ENCODE data around the gene ZNF628.

ZNF628 gene

DNA sequence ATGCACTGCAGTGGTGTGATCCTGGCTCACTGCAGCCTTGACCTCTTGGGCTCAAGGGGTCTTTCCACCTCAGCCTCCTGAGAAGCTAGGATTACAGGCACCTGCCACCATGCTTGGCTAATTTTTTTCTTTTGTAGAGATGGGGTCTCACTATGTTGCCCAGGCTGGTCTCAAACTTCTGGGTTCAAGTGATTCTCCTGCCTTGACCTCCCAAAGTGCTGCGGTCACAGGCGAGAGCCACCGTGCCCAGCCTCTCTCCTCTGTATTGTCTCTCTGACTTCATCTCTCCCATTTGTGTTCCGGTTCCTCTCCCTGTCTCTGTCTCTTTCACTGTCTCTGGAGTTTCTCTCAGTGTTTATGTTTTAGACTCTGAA lies 10.2 kb upstream of the ZNF628 start:
- DNase-seq = no peak

DNA sequence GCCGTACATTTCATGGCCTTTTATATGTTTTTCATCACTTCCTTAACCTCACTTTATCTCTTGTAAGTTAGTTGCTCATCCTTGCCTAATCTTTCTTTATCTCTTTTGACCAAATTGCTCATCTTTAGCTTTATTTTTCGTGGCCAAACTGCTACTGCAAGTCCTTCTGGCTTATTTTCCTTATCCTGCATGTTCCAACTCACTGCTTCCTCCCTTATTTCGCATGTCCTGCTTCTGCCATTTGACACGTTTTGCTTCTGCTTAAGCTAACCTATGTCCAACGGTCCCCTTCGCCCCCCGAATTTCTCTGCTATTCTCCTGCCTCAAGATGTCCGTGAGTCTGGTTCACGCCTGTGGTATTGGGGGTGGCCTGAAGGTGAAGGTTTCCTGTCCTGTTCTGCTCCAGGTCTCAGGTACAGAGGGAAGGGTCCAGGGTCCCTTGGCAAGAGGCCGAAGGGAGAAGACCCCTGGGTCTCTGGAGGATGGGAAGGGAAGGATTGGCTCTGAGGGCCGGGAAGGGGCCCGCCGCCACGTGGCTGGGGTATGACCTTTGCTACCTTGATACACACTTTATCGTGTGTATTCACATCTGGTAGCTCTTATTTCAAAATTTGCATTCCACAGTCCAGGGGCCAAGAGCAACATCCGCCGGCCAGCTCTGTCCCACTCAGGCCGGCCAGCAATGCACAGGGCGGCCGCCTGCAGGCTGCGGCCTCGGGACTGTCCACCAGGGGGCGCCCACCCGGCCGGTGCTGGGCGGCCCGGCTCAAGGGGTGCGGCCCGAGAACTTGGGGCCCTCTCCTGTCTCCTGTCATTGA lies 9.0 kb upstream of the ZNF628 start:
- DNase-seq = no peak

DNA sequence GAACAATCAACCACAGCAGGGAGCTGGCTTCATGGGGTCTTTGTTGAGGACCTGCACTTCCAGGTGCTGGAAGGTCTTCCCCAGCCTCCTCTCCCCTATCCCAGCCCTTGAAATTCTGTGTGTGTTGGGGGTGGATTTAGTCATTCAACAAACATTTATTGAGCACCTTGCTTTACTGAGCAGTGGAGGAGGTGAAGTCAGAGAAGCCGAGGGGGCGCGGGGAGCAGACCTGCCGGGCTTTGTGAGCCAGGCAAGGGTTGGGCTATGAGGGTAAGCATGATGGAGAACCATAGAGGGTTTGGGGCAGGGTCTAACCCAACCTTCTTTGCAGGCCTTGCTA lies 8.4 kb upstream of the ZNF628 start:
- DNase-seq = no peak

DNA sequence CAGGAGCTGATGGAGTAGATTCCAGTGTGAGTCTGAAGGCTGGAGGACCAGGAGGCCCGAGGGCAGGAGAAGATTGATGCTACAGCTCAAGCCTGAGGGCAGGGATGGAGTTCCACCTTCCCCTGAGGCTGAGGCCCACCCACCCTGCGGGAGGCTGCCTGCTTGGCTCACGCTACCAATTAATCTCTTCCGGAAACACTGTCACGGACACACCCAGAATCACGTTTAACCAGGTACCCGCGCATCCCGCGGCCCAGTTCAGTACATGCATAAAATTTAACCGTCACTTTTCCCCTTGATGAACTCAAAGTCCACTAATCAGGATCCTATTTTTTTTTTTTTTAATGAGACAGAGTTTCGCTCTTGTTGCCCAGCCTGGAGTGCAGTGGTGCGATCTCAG lies 5.2 kb upstream of the ZNF628 start:
- no peak for DNase-seq

DNA sequence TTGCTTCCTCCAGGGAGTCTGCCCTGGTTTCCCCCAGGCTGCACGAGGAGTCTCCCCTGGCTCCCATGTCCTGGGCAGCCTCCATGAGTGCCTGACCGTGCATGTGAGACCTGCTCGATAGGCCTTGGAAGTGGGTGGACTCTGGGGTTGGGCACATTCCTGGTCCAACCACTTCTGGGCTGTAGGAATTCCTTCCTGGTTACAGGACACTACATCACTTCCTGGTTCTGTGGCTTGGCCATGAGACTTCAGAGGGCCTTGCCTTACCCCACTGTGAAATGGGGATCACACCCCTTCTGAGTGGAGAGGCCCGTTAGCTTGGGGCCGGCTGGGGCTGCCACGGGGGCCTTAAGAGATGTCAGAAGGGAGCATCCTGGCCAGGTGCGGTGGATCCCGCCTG lies 4.0 kb upstream of the ZNF628 start:
- no peak for DNase-seq

DNA sequence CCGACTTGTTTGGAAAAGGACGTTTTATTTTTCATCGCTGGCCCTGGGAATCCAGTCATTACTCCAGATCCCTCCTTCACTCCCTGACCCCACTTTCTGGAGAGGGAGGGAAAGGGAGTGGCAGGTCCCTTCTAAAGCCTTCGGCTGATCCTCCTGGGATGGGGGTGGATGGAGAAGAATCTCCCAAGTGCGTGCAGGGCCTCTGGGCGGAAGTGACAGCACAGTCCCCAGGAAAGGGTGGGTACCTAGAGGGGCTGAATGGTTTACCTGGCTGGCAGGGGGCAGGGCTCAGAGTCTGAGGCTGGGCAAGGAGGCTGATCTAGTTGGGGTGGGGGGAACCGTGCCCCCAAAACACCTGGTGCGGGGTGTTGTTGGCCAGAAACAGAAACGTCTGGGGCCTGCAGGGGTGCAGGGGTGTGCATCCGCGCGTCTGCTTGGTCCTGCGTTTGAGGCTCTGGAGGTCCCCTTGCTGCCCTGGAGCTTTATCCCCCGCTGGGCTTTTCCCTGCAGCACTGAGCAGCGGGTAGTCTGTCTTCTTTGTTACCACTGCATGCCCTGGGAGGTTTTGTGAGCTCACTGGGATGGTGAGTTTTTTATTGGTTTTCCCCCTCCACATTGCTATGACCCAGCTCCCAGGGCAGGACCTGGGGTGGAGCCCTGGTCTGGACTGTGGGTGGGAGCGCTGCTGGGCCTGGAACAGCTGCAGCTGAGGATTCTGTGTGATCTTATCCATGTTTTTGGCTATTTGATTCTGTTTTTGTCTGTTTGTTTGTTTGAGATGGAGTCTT lies 3.0 kb upstream of the ZNF628 start:
- DNase-seq = no peak

DNA sequence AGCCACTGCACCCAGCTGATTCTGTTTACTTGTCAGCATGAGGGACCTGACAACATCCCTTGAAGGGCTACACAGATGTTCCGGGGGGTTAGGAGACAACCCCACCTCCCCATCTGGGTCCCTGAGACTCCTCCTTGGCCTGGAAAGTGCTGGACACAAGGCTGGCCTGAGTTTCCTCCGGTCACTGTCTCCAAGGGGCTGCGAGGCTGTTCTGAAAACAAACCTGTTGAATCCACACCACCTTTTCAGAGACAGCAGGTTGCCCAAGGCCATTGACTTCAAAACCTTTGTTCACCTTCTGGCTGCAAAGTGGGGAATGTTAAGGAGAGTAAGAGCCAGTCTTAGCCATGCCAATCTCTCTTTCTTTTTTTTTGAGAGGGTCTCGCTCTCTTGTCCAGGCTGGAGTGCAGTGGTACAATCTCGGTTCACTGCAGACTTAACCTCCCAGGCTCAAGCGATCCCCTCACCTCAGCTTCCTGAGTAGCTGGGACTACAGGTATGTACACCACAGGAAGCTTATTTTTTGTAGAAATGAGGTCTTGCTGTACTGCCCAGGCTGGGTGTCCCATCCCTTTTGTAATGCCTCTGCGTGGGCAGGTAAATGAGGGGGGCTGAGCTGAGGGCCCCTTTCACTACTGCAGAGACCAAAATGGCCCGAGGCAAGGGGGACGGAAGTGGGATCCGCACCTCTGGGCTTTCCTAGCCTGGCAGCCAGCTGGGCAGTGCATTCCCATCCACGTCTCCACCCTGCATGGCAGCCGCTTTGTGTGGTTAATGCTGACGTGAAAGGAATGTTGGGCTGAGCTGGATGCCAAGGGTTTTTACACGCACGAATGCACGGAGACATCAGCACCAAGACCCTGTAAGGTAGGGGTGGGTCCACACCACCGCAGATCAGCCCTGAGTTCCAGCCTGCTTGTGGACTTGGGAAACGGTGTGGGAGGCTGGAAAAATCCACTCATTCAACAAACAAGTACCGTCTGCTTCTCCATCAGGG lies 1.9 kb upstream of the ZNF628 start:
- DNase-seq = no peak

DNA sequence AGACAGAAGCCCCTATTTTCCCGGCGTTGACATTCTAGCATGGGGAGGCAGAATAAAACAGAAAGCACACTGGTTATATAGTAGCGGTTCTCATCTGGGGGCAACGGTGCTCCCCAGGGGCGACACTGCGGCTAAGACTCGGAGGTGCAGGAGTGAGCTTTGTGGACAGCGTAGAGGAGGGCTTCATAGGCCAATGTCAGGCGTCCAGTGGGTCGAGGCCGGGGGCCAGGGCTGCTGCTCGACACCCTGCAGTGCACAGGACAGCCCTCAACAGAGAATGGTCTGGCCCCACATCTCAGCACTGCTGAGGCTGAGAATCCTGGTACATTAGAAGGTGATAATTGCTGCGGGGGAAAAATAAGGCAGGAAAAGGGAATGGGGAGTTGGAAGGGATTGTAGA lies 1.5 kb downstream of the ZNF628 start:
- DNase-seq = no peak

DNA sequence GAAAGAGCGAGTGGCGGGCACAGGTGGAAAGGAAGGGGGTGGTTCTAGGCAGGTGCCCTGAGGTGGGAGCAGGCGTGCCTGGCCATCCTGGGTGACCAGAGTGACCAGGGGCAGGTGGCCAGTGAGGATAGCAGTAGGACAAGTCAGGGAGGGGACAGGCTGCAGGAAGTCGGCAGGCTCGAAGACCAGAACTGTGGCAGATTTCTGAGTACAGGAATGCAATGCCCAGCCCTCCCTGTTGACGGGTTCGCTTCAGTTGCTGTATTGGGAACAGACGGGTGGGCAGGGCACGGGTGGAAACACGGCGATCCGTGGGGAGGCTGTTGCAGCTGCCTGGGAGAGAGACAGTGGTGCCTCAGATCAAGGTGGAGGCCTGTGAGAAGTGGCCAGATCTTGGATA lies 1.9 kb downstream of the ZNF628 start:
- no peak for DNase-seq

DNA sequence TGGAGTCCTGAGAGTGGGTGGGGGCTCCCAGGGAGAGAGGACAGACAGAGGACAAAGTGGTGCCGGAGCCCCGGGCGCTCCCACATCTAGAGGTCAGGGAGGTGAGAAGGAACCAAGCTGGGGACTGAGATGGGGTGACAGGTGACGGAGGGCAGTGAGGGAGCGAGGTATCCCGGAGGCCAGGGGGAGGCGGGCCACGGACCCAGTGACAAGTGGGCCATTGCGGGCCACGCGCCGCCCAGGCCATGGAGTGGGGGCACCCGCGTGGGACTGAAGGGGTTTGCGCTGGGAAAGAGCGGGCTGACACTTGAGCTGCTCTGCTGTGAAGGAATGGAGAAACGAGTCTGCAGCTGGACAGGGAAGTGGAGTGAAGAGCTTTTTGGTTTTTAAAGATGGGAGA lies 2.6 kb downstream of the ZNF628 start:
- no peak for DNase-seq

DNA sequence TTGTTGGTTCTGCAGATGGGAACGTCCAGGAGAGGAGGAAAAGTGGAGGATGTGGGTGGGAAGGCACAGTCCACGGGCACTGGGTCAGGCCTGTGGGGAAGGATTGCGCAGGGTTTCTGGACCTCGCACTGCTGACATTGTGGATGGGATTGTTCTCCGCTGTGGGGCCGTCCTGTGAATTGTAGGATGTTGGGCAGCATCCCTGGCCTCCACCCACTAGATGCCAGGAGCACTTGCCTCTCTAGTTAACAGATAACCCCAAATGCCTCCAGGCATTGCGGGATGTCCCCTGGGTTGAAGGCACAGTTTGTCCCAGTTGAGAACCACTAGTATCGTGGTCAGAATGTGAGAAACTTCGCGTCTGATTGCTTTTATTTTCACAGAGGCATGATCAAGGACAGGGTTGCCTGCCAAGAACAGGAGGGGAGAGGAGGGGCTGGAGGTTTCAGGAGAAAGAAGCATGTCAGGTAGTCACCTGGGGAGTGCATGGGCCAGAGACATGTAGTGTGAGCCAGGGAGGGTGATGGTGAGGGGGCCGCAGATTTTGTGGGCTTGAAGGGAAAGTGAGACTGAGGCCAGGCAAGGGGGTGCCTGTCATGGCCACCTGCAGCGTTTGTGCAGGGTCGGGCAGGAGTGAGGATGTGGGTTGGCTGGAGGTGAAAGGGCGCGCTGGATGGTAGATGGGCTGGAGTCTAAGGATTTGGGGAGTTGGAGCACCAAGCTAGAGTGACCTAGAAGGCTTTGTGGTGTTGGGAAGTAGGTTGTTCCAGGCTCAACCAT lies 3.2 kb downstream of the ZNF628 start:
- no peak for DNase-seq

DNA sequence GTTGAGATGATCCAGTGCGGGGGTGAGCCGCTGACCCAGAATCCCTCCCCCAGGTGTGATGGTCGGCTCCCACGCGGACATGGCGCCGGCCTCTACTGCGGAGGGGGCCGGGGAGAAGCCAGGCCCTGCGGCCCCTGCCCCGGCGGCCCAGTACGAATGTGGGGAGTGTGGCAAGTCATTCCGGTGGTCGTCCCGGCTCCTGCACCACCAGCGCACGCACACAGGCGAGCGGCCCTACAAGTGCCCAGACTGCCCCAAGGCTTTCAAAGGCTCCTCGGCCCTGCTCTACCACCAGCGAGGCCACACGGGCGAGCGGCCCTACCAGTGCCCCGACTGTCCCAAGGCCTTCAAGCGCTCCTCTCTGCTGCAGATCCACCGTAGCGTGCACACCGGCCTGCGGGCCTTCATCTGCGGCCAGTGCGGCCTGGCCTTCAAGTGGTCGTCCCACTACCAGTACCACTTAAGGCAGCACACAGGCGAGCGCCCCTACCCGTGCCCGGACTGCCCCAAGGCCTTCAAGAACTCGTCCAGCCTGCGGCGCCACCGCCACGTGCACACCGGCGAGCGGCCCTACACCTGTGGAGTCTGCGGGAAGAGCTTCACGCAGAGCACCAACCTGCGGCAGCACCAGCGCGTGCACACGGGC lies 4.9 kb downstream of the ZNF628 start:
- no peak for DNase-seq

DNA sequence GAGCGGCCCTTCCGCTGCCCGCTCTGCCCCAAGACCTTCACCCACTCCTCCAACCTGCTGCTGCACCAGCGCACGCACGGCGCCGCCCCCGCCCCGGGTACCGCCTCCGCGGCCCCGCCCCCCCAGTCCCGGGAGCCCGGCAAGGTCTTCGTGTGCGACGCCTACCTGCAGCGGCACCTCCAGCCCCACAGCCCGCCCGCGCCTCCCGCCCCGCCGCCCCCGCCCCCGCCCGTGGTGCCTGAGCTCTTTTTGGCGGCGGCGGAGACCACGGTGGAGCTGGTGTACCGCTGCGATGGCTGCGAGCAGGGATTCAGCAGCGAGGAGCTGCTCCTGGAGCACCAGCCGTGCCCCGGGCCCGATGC lies 5.4 kb downstream of the ZNF628 start:
- DNase-seq = no peak

DNA sequence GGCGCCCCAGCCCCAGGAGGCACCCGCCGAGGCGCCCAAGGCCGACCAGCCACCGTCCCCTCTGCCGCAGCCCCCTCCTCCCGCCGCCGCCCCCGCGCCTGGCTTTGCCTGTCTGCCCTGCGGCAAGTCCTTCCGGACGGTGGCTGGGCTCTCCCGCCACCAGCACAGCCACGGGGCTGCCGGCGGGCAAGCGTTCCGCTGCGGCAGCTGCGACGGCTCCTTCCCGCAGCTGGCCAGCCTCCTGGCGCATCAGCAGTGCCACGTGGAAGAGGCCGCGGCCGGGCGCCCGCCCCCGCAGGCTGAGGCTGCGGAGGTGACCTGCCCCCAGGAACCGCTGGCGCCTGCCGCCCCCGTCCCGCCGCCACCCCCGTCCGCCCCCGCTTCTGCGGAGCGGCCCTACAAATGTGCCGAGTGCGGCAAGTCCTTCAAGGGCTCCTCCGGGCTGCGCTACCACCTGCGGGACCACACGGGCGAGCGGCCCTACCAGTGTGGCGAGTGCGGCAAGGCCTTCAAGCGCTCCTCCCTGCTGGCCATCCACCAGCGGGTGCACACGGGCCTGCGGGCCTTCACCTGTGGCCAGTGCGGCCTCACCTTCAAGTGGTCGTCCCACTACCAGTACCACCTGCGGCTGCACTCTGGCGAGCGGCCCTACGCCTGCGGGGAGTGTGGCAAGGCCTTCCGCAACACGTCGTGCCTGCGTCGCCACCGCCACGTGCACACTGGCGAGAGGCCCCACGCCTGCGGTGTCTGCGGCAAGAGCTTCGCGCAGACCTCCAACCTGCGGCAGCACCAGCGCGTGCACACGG lies 5.9 kb downstream of the ZNF628 start:
- DNase-seq = no peak

DNA sequence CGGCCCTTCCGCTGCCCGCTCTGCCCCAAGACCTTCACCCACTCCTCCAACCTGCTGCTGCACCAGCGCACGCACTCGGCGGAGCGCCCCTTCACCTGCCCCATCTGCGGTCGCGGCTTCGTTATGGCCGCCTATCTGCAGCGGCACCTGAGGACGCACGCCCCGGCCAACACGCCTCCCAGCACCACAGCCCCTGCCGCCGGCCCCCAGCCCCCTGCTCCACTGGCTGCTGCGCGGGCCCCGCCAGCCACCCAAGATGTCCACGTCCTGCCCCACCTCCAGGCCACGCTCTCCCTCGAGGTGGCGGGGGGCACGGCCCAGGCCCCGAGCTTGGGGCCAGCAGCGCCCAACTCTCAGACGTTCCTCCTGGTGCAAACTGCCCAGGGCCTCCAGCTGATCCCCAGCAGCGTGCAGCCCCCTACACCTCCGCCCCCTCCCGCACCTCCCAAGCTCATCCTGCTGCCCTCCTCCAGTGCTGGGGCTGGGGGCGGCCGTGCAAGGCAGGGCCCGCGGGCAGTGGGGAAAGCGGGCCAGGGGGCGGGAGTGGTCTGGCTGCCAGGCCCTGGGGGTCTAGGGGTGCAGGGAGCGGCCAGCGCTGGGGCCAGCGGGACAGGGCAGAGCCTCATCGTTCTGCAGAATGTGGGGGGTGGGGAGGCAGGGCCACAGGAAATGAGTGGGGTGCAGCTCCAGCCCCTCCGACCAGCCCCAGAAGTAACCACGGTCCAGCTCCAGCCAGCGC lies 6.7 kb downstream of the ZNF628 start:
- DNase-seq = no peak

DNA sequence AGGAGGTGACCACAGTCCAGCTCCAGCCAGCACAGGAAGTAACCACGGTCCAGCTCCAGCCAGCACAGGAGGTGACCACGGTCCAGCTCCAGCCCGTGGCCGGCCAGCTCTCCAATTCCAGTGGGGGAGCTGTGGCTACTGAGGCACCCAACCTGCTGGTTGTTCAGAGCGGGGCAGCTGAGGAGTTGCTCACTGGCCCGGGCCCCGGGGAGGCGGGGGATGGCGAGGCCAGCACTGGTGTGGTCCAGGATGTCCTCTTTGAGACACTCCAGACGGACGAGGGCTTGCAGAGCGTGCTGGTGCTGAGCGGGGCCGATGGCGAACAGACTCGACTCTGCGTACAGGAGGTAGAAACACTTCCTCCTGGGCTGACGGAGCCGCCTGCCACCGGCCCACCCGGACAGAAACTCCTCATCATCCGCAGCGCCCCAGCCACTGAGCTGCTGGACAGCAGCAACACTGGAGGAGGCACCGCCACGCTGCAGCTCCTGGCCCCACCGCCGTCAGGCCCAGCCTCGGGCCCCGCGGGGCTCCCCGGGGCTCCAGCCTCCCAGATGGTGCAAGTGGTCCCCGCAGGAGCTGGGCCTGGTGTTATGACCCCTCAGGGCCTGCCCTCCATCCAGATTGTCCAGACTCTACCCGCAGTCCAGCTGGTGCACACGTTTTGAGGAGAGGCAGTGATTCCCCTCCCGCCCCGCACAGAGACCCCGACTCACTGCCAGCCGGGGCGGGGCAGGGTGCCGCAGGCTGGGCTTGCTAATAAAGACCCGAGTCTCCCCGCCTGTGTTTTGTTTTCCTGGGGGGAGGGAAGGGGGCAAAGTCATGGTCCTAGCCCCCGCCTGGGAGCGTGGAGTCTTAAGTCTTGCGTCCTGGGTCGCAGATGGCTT lies 7.5 kb downstream of the ZNF628 start:
- no peak for DNase-seq

DNA sequence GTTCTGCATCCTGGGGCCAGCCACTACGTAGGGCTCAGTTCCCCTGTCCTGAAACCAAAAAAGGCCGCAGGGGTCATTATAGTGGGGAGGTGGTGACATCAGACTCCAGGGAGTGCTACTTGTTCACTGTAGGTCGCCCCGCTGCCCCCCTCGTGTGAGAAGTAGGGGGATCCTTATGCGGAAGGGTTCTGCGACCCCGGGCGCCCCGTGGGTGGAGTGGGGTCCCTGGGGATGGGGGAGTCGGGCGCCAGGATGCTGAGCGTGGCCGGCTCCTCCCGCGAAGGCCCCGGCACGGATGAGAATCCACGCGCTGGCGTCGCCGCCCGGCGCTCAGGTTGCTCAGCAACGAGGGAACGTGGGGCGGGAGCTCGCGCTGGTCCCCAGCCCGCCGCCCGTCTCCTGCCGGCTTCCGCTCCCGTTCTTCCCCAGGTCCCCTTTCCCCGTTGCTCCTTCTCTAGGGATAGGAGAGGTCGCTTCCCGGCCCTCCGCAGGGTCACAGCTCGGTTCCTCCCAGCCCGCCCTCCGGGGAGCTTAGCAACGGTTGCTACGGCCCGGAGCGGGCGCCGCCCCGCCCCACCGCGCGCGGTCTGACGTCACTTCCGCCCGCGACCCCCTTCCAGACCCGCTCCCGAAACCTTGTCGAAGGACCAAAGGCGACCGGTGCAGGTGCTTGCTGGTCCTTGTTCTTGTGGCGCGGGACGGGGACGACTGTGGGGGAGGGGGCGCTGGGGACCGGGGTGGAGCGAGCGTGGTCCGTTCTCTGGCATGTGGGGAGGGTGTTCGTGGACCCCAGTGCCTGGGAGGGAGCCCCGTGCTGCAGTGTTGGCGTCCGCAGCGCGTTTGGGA lies 8.4 kb downstream of the ZNF628 start, which contains the start of gene NAT14:
TSS of gene NAT14 (plus strand) at position 596 of the 846 bp plus-strand sequence. CDS start 521 bp downstream, outside the sequence.
- peak; percentile 35 for DNase-seq

DNA sequence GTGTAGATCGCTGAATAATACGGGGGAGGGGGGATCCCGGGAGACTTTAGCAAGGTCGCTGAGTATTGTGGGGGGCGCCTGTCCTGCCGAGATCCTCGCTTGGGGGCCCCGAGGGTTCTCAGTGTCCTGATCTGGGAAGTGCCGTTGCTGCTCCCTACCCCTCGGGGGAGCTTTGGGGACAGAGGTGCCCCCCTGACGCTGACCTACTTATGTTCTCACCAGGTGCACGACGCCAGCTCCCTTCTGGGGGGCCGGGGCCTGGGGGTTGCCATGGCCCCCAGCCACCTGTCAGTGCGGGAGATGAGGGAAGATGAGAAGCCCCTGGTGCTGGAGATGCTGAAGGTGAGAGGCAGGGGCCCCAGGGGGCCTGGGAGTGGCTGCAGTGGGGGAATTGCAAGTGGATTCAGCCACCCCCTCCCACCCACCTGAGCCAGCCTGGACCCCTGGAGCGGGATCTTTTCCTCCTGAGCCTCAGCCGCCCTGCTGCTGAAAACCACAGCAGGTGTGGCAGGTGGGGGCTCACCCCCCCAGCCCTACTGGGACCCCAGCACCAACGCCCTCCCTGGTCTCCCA lies 9.1 kb downstream of the ZNF628 start:
- no peak for DNase-seq
